Left lung (tissue), 10 donors: ENCODE results near the gene C5AR2. TPM values are rescaled to one million over a fixed set of nuclear protein-coding genes. Genes with fewer than 3 reads are reported as not detected.

Experiments
- ATAC-seq: fragments of 200-7000 bp; cut with Tn5 transposase; one replicate; pipeline ENCODE4 v1.9.1; 2020; ENCODE audit warnings: moderate library complexity
- DNase-seq, 4 donors: peaks; one replicate each; pipeline ENCODE4 v3.0.0-alpha.2; 2013 to 2020
- H3K27ac ChIP-seq, 2 donors: fragments of 200-600 bp; sonication (generic) in 1 of 2; one replicate each; pipeline versions ENCODE4 v1.5.0 to v1.8.0; 2020 to 2021
- H3K27me3 ChIP-seq, 2 donors: fragments of 200-600 bp; sonication (generic) in 1 of 2; one replicate each; pipeline versions ENCODE4 v1.5.0 to v1.8.0; 2020 to 2021
- H3K36me3 ChIP-seq, 2 donors: fragments of 200-600 bp; sonication (generic) in 1 of 2; one replicate each; pipeline versions ENCODE4 v1.5.0 to v1.8.0; 2020 to 2021
- H3K4me1 ChIP-seq, 2 donors: fragments of 200-600 bp; one replicate each; pipeline ENCODE4 v1.8.0; 2021
- H3K4me3 ChIP-seq, 2 donors: fragments of 200-600 bp; sonication (generic) in 1 of 2; one replicate each; pipeline versions ENCODE4 v1.5.0 to v1.8.0; 2020 to 2021; ENCODE audit warnings: mild to moderate bottlenecking in 1 of 2
- H3K9me3 ChIP-seq, 2 donors: fragments of 200-600 bp; sonication (generic) in 1 of 2; one replicate each; pipeline versions ENCODE4 v1.5.0 to v1.8.0; 2020 to 2021
- intact Hi-C, 2 donors: fragments of 100-400 bp; cut with DNase I; formaldehyde crosslinking; loops; one replicate each; pipeline versions ENCODE4 v1.11.2 to v1.14.2; 2022
- polyA plus RNA-seq, 6 donors: library from polyadenylated mRNA; unstranded; fragments of 120-200 nt; gene quantifications; one replicate each; pipeline ENCODE4 v1.2.1, GENCODE V29; 2013; ENCODE audit not compliant: insufficient read length in 6 of 6
- total RNA-seq, 2 donors: library from RNA; stranded (reverse); fragmentation: NEBNext Ultra II Directional; extraction: Animal tissue kit (Norgen Biotek cat#: 25700); gene quantifications; one replicate each; pipeline ENCODE4 v1.2.1, GENCODE V29; 2021
- TF ChIP-seq, protein P1 (sequence below), 2 donors: fragments of 200-600 bp; sonication (generic) in 1 of 2; IDR thresholded peaks; one replicate each; pipeline versions ENCODE4 v1.5.0 to v1.8.0; 2021; ENCODE audit warnings: antibody characterized with exemption in 2 of 2
- donor health status: DM: no; HTN: yes; CAD: no.
- donor health status: DM: no; HTN: no; CAD: no.

Gene C5AR2
- total and polyA plus RNA-seq, 8 donors, result 0.48 to 11.2 (median 0.78) TPM

DNA sequence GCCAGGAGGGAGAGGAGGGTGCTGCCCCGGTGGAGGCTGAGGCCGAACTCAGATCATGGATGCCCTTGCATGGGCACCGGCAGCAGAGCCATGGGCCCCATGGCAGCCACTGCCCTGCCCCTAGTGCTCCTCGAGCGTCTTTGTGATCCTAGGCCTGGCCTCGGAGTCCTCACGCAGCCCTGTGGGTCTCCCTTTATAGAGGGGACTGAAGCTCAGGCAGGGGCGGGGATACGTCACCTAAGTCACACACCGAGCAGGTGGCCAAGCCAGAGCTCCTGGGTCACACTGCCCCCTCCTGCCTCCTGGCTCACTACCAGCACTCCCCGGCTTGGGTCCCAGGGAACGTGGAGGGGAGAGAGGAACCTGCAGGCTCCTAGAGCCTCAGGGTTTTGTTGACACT lies 45.8 kb downstream of the C5AR2 start:
- H3K36me3 ChIP-seq, result peaks cover 0 to 100% of the 10 kb centered on the region in 2 donors
- H3K9me3 ChIP-seq, result no peaks in the 10 kb centered on the region
- no peaks in the 10 kb centered on the region for H3K27me3 ChIP-seq
- ATAC-seq (no peak), DNase-seq (no peak)
- TF ChIP-seq, protein P1, sequence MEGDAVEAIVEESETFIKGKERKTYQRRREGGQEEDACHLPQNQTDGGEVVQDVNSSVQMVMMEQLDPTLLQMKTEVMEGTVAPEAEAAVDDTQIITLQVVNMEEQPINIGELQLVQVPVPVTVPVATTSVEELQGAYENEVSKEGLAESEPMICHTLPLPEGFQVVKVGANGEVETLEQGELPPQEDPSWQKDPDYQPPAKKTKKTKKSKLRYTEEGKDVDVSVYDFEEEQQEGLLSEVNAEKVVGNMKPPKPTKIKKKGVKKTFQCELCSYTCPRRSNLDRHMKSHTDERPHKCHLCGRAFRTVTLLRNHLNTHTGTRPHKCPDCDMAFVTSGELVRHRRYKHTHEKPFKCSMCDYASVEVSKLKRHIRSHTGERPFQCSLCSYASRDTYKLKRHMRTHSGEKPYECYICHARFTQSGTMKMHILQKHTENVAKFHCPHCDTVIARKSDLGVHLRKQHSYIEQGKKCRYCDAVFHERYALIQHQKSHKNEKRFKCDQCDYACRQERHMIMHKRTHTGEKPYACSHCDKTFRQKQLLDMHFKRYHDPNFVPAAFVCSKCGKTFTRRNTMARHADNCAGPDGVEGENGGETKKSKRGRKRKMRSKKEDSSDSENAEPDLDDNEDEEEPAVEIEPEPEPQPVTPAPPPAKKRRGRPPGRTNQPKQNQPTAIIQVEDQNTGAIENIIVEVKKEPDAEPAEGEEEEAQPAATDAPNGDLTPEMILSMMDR (IDR thresholded peaks at IDR 0.05), result no peak
- H3K27ac ChIP-seq, result no peak overlapping the region
- peaks cover 0 to 28% of the 10 kb centered on the region in 2 donors for H3K4me1 ChIP-seq
- H3K4me3 ChIP-seq, result no peak overlapping the region
- intact Hi-C loops, result no loop called here

DNA sequence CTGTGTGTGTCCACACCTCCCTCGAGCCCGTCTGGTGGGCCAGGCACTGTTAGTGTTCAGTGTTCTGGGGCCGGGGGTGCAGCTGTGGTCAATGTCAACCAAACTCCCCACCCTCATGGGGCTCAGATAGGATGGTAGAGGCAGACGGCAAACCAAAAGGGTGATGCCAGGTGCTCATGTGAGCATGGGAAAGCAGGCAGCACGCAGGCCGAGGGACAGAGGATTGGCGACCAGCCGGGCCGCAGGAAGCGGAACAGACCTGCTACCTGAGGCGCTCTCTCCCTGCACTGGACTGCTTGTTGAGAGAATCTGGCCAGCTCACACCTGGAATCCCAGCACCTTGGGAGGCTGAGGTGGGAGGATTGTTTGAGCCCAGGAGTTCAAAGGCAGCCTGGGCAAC lies 46.3 kb downstream of the C5AR2 start:
- Histone ChIP-seq H3K27ac (no peak overlapping the region), H3K27me3 (no peaks in the 10 kb centered on the region), H3K36me3 (peaks cover 0 to 95% of the 10 kb centered on the region in 2 donors), H3K4me3 (no peak overlapping the region), H3K9me3 (no peaks in the 10 kb centered on the region), H3K4me1 (peaks cover 0 to 32% of the 10 kb centered on the region in 2 donors)
- TF ChIP-seq, protein P1 (IDR thresholded peaks at IDR 0.05), result no peak
- ATAC-seq, result no peak
- no peak for DNase-seq
- intact Hi-C loops, result no loop called here

DNA sequence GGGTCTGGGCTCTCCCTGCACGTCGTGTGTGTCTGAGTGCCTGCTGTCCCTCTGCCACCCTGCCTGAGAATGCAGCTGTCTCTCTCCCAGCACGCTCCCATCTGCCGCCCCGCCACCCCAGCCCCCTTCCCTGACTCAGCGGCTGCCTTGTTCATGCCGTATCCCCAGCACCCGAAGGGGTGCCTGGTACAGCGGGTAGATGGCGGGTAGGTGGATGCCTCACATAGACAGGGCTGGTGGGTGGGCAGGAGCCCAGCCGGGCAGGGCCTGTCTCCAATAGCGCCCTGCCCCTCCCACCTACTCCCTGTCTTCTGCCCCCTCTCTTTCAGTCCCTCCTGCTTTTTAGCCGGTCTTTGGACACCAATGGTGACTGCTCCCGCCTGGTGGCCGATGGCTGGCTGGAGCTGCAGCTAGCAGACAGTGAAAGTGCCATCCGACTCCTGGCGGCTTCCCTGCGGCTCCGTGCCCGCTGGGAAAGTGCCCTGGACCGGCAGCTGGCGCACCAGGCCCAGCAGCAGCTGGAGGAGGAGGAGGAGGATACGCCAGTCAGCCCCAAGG lies 47.5 kb downstream of the C5AR2 start:
- TF ChIP-seq, protein P1 (IDR thresholded peaks at IDR 0.05), result no peak
- Histone ChIP-seq H3K4me1 (peaks cover 0 to 41% of the 10 kb centered on the region in 2 donors), H3K4me3 (no peak overlapping the region), H3K27me3 (no peaks in the 10 kb centered on the region), H3K36me3 (peaks cover 0 to 83% of the 10 kb centered on the region in 2 donors), H3K9me3 (no peaks in the 10 kb centered on the region), H3K27ac (no peak overlapping the region)
- intact Hi-C loops, result no loop called here
- DNase-seq (no peak), ATAC-seq (no peak)

DNA sequence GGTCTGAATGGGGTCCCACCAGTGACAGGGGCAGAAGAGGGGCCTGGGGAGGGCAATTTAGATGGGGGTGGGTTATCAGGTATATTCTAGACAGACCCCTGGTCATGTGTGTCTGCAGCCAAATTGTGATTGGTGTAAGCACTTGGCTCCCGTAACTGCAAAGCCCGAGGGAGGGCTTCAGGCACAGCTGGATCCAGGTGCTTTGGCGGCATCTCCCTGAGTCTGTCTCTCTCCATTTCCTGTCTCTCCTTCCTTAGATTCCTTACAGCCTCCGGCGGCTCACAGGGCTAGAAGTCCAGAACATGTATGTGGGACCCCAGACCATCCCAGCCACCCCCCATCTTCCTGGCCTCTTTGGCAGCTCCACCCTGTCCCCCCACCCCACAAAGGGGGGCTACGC lies 48.6 kb downstream of the C5AR2 start:
- Histone ChIP-seq H3K36me3 (peaks cover 0 to 72% of the 10 kb centered on the region in 2 donors), H3K27me3 (peaks cover 0 to 11% of the 10 kb centered on the region in 2 donors), H3K4me3 (no peak overlapping the region), H3K27ac (no peak overlapping the region), H3K4me1 (peaks cover 0 to 41% of the 10 kb centered on the region in 2 donors), H3K9me3 (no peaks in the 10 kb centered on the region)
- intact Hi-C loops, result no loop called here
- ATAC-seq, result no peak
- DNase-seq, result no peak
- TF ChIP-seq, protein P1 (IDR thresholded peaks at IDR 0.05), result no peak

DNA sequence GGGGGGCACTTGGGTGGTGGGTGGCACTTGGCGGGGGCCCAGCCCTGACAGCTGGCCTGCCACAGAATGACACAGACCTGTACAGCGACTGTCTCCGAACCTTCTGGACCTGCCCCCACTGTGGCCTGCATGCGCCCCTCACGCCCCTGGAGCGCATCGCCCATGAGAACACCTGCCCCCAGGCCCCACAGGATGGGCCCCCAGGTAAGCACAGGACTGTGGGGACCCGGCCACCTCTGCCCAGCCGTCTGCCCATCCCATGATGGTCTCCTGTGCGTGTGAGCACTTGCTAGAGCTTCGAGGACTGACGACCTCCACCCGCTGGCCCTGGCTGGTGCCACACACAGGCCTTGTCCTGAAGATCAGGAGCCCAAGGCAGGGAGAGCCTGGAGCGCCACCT lies 49.1 kb downstream of the C5AR2 start:
- ATAC-seq (no peak), DNase-seq (no peak)
- intact Hi-C loops, result no loop called here
- TF ChIP-seq, protein P1 (IDR thresholded peaks at IDR 0.05), result no peak
- no peak overlapping the region for H3K4me3 ChIP-seq
- H3K9me3 ChIP-seq, result no peaks in the 10 kb centered on the region
- H3K27ac ChIP-seq, result peak overlapping the region in 1 of 2 donors; percentile 70
- H3K4me1 ChIP-seq, result peaks cover 0 to 44% of the 10 kb centered on the region in 2 donors
- H3K27me3 ChIP-seq, result peaks cover 0 to 16% of the 10 kb centered on the region in 2 donors
- H3K36me3 ChIP-seq, result peaks cover 0 to 66% of the 10 kb centered on the region in 2 donors
